Naive B cell (primary cell): ENCODE measurements around the gene SART3. TPM values are rescaled to one million over a fixed set of nuclear protein-coding genes. Genes with fewer than 3 reads are reported as not detected.
A peak's percentile ranks its signal among the peaks of the same experiment; 100 is the strongest.

ENCODE experiments used
- ATAC-seq, 2 donors: fragments of 150-1000 bp; cut with Tn5 transposase; 2 replicates each; pipeline ENCODE4 v1.10.0; 2021; ENCODE audit warnings: low read depth in 2 of 2, mild to moderate bottlenecking in 2 of 2, moderate library complexity in 2 of 2
- DNase-seq: peaks from one replicate; pipeline ENCODE4 v3.0.0; 2022
- H3K27ac Mint-ChIP-seq, 6 donors: one replicate each; pipeline ENCODE4 v1.8.0; 2020 to 2022; ENCODE audit warnings: mild to moderate bottlenecking in 6 of 6, mixed read lengths in 6 of 6, moderate library complexity in 5 of 6, inconsistent platforms in 2 of 6
- H3K27me3 Mint-ChIP-seq, 3 donors: one replicate each; pipeline ENCODE4 v1.8.0; 2021 to 2022; ENCODE audit warnings: mixed read lengths in 3 of 3, mild to moderate bottlenecking in 1 of 3
- H3K36me3 Mint-ChIP-seq, 2 donors: one replicate each; pipeline ENCODE4 v1.8.0; 2020 to 2022; ENCODE audit warnings: mixed read lengths in 2 of 2, inconsistent platforms in 1 of 2, mild to moderate bottlenecking in 1 of 2
- H3K4me1 Mint-ChIP-seq, 3 donors: one replicate each; pipeline ENCODE4 v1.8.0; 2020 to 2022; ENCODE audit warnings: mixed read lengths in 3 of 3, inconsistent platforms in 1 of 3, mild to moderate bottlenecking in 1 of 3, moderate library complexity in 1 of 3
- H3K4me3 Mint-ChIP-seq, 8 donors: one replicate each; pipeline ENCODE4 v1.8.0; 2020 to 2022; ENCODE audit warnings: mild to moderate bottlenecking in 8 of 8, mixed read lengths in 8 of 8, moderate library complexity in 8 of 8, inconsistent platforms in 2 of 8
- H3K9me3 Mint-ChIP-seq, 7 donors: one replicate each; pipeline ENCODE4 v1.8.0; 2020 to 2022; ENCODE audit warnings: mixed read lengths in 7 of 7, mild to moderate bottlenecking in 5 of 7, inconsistent platforms in 2 of 7, moderate library complexity in 1 of 7
- polyA plus RNA-seq, 6 donors: library from polyadenylated mRNA; unstranded; fragments of 300-500 nt; fragmentation: Illumina TruSeq; gene quantifications; one replicate each; pipeline ENCODE4 v1.2.3, GENCODE V29; 2021; ENCODE audit warnings: low read depth in 6 of 6

Gene SART3
- 10 to 100 TPM; 24.7 to 57.9 (median 36.4) TPM for polyA plus RNA-seq

- no peaks in the 10 kb centered on the region for H3K9me3 Mint-ChIP-seq
- H3K27ac Mint-ChIP-seq: peak within 1 kb of the TSS; percentile 98 to 100 (median 100)
- ATAC-seq (peak; percentile 50 to 51), DNase-seq (peak; percentile 84)
- peaks cover 32 to 68% (median 44%) of the 10 kb centered on the region in 3 donors for H3K4me1 Mint-ChIP-seq
- peaks cover 7 to 8% of the 10 kb centered on the region in 2 donors for H3K36me3 Mint-ChIP-seq
- H3K27me3 Mint-ChIP-seq: no peaks in the 10 kb centered on the region
- H3K4me3 Mint-ChIP-seq: peak within 1 kb of the TSS; percentile 97 to 100 (median 100)
These were observed at the start of gene SART3 for GRCh38 chr12:108560752-108561719. Gene SART3 (minus strand): TSS chr12:108561173. CDS start chr12:108561154, 19 bp downstream.

GRCh38 chr12:108610336-108610815 is 49.4 kb upstream of the SART3 start:
- Mint-ChIP-seq H3K27me3 (peaks cover 4 to 19% (median 18%) of the 10 kb centered on the region in 3 donors), H3K27ac (peak overlapping the region in 2 of 6 donors; percentile 34 to 59), H3K4me3 (no peak overlapping the region), H3K9me3 (no peaks in the 10 kb centered on the region), H3K36me3 (no peaks in the 10 kb centered on the region), H3K4me1 (peaks cover 27 to 33% (median 28%) of the 10 kb centered on the region in 3 donors)
- DNase-seq (no peak), ATAC-seq (no peak)

GRCh38 chr12:108609537-108610335 is 48.8 kb upstream of the SART3 start:
- ATAC-seq: no peak
- peak overlapping the region in 1 of 6 donors; percentile 59 for H3K27ac Mint-ChIP-seq

GRCh38 chr12:108608616-108609015 is 47.6 kb upstream of the SART3 start:
- Mint-ChIP-seq H3K9me3 (no peaks in the 10 kb centered on the region), H3K4me3 (no peak overlapping the region), H3K4me1 (peaks cover 19 to 25% (median 19%) of the 10 kb centered on the region in 3 donors), H3K27me3 (peaks cover 4 to 24% (median 19%) of the 10 kb centered on the region in 3 donors), H3K36me3 (no peaks in the 10 kb centered on the region), H3K27ac (peak overlapping the region in 2 of 6 donors; percentile 60 to 66)
- ATAC-seq (no peak), DNase-seq (no peak)

More at GRCh38 chr12:108609537-108610335, 48.8 kb upstream of the SART3 start:
- Mint-ChIP-seq H3K4me3 (no peak overlapping the region), H3K9me3 (no peaks in the 10 kb centered on the region), H3K4me1 (peaks cover 24 to 30% (median 28%) of the 10 kb centered on the region in 3 donors), H3K36me3 (no peaks in the 10 kb centered on the region), H3K27me3 (peaks cover 4 to 19% (median 18%) of the 10 kb centered on the region in 3 donors)
- no peak for DNase-seq

GRCh38 chr12:108607981-108608600 is 47.1 kb upstream of the SART3 start:
- Mint-ChIP-seq H3K27ac (no peak overlapping the region), H3K9me3 (no peaks in the 10 kb centered on the region), H3K4me3 (no peak overlapping the region), H3K27me3 (peaks cover 4 to 26% (median 19%) of the 10 kb centered on the region in 3 donors), H3K36me3 (no peaks in the 10 kb centered on the region), H3K4me1 (peaks cover 14 to 20% (median 14%) of the 10 kb centered on the region in 3 donors)
- ATAC-seq: no peak
- no peak for DNase-seq

GRCh38 chr12:108606492-108606891 is 45.5 kb upstream of the SART3 start:
- peak overlapping the region in 1 of 6 donors; percentile 12 for H3K27ac Mint-ChIP-seq
- no peak for ATAC-seq
- H3K36me3 Mint-ChIP-seq: no peaks in the 10 kb centered on the region

GRCh38 chr12:108605690-108606406 is 44.9 kb upstream of the SART3 start:
- Mint-ChIP-seq H3K4me3 (no peak overlapping the region), H3K36me3 (no peaks in the 10 kb centered on the region), H3K27ac (peak overlapping the region in 2 of 6 donors; percentile 13 to 16), H3K4me1 (peaks cover 0 to 11% (median 2%) of the 10 kb centered on the region in 3 donors), H3K27me3 (peaks cover 4 to 26% (median 19%) of the 10 kb centered on the region in 3 donors), H3K9me3 (no peaks in the 10 kb centered on the region)
- no peak for DNase-seq
- no peak for ATAC-seq

More at GRCh38 chr12:108606492-108606891, 45.5 kb upstream of the SART3 start:
- DNase-seq: no peak
- Mint-ChIP-seq H3K4me3 (no peak overlapping the region), H3K27me3 (peaks cover 4 to 26% (median 19%) of the 10 kb centered on the region in 3 donors), H3K9me3 (no peaks in the 10 kb centered on the region), H3K4me1 (peaks cover under 1 to 11% (median 2%) of the 10 kb centered on the region in 3 donors)

- peak overlapping the region in 4 of 6 donors; percentile 16 to 48 (median 30) for H3K27ac Mint-ChIP-seq
- peaks cover 0 to 11% (median 2%) of the 10 kb centered on the region in 3 donors for H3K4me1 Mint-ChIP-seq
- ATAC-seq (no peak), DNase-seq (no peak)
- peaks cover 4 to 23% (median 19%) of the 10 kb centered on the region in 3 donors for H3K27me3 Mint-ChIP-seq
- no peaks in the 10 kb centered on the region for H3K9me3 Mint-ChIP-seq
- no peaks in the 10 kb centered on the region for H3K36me3 Mint-ChIP-seq
- no peak overlapping the region for H3K4me3 Mint-ChIP-seq
These were observed 44.2 kb upstream of the SART3 start for GRCh38 chr12:108605000-108605689.

GRCh38 chr12:108604208-108604941 is 43.4 kb upstream of the SART3 start:
- Mint-ChIP-seq H3K4me3 (peak overlapping the region in 1 of 8 donors; percentile 23), H3K9me3 (no peaks in the 10 kb centered on the region), H3K27ac (peak overlapping the region in 2 of 6 donors; percentile 22 to 72), H3K27me3 (peaks cover 4 to 20% (median 19%) of the 10 kb centered on the region in 3 donors), H3K4me1 (peaks cover 0 to 11% (median 2%) of the 10 kb centered on the region in 3 donors), H3K36me3 (no peaks in the 10 kb centered on the region)
- DNase-seq (no peak), ATAC-seq (no peak)

- DNase-seq: no peak
- peaks cover 4 to 22% (median 19%) of the 10 kb centered on the region in 3 donors for H3K27me3 Mint-ChIP-seq
These were observed 42.8 kb upstream of the SART3 start for GRCh38 chr12:108603743-108604142.

More at GRCh38 chr12:108603743-108604142, 42.8 kb upstream of the SART3 start:
- peak overlapping the region in 4 of 6 donors; percentile 5 to 95 (median 72) for H3K27ac Mint-ChIP-seq
- H3K9me3 Mint-ChIP-seq: no peaks in the 10 kb centered on the region
- H3K4me3 Mint-ChIP-seq: peak overlapping the region in 1 of 8 donors; percentile 80
- ATAC-seq: no peak
- H3K4me1 Mint-ChIP-seq: peaks cover 0 to 11% (median 2%) of the 10 kb centered on the region in 3 donors
- no peaks in the 10 kb centered on the region for H3K36me3 Mint-ChIP-seq
